GM19025 (cell line): ENCODE data around the gene TMC6.

Experiments used
- ATAC-seq: cut with Tn5 transposase; IDR thresholded peaks from one replicate; pipeline ENCODE4 v1.9.1; 2021; ENCODE audit warnings: mild to moderate bottlenecking, low read depth, moderate library complexity; ENCODE audit not compliant: unreplicated experiment

TMC6 gene

DNA sequence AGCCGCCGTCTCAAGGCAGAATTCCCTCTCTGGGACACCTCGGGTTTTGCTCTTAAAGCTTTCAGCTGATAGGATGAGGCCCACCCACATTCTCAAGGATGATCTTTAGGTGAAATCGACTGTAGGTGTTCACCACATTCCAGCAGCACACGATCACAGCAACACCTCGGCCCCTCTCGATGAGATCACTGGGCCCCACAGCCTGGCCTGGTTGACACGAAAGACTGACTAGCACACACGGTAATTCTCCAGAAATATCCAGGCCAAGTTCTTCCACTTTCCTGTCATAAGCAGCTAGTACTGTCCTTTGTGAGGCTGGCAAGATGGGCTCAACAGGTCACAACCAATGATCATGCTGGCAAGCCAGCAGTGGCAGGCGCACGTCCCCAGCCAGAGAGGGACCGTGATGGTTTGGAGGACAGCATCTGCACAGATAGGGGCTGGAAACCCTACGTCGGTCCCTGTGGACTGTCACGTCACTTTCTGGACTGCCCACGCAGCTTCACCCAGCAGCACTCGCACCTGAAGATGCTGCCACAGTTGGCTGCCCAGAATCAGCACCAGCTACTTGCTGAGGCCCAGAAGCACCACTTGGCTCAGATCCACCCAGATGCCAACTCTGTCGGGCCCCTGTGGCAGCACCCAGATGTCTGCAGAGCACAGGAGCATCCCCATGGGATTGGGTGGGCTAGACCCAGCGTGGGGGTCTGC is 17.4 kb downstream of the TMC6 start:
- no peak for ATAC-seq

DNA sequence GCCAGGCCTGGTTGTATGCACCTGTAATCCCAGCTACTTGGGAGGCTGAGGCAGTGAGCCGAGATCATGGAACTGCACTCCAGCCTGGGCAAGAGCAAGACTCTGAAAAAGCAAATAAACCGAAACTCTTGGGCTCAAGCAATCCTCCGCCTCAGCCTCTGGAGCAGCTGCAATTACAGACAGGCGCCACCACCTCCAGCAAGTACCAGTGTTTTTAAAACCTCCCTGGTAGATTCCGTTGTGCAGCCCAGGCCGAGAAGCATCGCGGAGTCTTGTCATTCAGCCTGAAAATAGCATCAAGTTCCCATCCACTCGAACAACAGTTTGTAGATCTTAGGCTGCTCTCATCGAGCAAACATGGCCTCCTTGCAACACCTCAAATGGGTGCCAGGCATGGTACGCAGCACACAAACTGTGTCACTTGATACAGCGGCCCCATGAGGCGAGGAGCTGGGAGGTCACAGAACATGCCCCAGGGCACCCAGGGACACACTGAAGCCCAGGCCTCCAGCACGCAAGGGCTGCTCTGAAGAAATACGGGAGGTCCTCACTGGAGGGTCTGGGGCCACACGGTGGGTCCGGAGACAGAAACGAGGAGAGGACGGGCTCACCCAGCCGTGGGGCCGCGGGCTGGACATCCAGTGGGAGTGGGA is 18.1 kb downstream of the TMC6 start:
- ATAC-seq: no peak

DNA sequence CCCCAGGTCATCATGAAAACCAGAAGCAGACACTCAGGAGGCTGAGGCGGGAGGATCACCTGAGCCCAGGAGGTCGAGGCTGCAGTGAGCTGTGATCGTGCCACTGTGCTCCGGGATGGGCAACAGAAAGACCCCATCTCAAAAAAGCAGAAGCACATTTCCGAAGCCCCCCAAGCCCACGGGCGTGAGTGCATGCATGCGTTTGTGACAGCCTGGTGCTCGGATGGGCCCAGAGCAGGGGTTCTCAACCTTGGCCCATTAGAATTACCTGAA is 19.1 kb downstream of the TMC6 start:
- no peak for ATAC-seq

DNA sequence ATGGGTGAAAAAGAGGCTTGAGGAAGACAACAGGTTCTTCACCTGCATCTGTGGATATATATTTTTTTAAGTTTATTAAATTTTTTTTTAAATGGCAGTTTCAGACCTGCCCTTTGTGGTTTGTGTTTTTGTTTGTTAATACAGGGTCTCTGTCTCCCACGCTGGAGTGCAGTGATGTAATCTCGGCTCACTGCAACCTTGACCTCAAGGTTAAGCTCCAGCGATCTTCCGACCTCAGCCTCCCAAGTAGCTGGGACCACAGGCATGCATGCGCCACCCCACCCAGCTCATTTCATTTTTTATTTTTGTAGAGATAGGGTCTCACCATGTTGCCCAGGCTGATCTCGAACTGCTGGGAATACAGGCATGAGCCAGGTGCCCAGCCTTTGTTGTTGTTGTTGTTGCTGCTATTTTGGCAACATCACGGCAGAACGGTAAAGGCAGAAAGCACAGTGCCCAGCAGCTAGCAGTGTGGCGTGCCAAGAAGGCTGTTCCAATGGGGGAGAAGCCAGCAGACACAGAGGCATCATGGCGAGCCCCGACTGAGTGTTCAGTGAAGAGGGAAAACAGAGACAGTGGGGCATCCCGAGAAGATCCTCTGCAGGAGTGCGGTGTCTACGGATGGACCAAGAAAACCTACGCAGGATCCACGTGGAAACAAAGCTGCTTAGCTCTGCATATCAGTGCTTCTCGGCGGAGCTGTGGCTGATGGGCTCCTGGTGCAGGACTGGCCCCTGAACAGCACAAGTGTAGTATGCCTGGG is 19.6 kb downstream of the TMC6 start:
- ATAC-seq: no peak

DNA sequence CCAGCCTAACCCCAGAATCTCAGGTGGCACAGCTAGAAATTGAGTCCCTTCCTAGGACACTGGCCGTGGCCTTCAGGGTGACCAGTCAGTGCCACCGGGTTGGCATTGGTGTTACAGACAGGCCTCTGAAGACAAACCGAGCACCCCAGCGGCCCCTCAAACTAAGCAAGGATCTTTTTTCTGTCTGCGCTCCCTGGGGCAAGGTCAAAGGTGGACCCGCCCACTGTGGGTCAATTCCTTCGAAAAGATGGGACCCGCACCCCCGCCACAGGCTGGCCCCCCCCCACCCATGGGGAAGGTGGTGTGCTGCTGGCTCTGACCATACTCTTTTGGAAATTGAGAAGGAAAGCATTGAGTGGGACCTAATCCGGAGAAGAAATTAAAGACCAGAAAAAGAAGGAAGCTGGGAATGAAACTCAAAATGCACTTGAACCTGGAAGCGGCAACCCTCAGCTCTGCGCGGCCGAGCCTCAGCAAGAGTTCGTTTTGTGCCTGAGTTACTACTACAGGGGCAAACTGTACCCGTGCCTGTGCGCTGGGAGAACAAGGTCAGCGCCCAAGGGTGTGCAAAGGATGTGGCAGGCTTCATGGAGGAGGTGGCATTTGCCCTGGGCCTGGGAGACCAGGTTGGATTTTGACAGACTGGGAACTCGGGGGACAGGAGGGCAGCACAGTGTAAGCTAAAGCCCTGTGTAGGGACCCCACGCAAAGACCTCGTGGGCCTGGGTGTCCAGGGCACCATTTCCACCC is 20.4 kb downstream of the TMC6 start:
- ATAC-seq: no peak

DNA sequence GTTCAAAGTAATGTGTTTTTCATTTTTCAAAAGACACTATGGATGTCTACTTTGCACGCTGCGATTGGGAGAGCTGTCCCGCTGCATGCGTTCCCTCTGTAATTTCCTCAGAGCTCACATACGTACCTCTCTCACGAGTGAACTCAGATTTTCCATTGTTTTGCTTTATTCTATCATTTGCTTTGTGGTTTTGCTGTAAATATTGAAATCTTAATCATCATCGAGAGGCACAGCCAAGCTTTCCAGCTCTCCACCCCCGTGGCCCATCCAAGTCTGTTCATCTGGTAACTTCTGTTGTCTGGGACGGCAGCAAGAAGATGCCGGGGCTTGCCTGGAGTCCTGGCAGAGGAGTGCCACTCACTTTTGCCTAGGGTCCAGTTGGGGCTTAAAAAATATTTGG is 21.1 kb downstream of the TMC6 start:
- no peak for ATAC-seq

DNA sequence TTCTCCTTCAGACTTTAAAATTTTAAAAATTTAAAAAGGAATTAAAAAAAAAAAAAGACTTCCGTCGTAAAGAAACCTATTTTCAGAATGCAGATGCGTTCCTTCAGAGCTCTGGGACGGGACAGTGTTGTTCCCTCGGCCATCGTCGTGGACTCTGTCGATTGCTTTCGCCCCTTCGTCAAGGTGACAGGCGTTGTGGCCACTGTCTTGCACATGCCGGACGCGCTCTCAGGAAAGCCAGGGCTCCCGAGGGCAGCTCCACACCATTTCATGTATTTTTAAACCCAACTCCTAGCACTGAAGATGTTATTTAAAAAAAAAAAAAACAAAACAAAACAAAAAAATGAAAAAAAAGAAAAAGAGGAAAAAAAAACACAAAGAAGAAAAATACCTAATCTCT is 22.3 kb downstream of the TMC6 start:
- no peak for ATAC-seq

DNA sequence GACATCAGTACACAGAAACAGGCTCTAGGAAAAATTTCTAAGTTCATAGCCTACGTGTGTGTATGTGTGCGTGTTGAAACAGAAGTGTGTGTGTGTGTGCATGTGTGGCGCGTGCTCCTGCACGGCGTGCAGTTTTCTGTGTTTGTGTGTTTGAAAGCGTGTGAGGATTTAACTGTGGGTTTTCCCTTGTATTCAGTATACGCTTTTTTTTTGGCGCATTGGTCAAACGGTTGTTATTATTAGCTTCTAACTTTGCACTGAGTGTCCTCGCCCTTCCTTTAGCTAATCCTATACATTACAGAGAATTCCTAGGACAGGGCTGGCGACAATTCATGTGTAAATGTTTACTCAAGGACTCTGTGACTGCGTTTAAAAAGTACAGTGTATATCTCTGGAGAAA is 23.0 kb downstream of the TMC6 start:
- ATAC-seq: no peak

DNA sequence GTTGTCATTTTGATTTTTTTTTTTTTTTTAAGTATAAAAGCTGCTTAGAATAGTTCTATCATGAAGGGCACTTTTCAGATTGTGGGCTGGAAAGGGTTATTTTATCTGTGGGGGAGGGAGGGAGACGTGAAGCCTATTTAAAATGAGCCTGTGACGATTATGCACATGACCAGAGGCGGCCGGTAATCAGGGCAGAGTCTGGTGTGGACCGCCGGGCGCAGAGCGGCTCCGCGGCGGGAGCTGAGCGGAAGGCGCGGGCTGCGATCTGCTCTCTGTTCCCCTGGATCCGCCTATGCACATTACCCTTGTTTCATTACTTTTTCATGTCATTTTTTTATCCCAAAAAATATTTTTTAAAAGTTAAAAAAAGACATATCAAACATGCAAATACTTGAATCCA is 23.5 kb downstream of the TMC6 start:
- ATAC-seq: no peak

DNA sequence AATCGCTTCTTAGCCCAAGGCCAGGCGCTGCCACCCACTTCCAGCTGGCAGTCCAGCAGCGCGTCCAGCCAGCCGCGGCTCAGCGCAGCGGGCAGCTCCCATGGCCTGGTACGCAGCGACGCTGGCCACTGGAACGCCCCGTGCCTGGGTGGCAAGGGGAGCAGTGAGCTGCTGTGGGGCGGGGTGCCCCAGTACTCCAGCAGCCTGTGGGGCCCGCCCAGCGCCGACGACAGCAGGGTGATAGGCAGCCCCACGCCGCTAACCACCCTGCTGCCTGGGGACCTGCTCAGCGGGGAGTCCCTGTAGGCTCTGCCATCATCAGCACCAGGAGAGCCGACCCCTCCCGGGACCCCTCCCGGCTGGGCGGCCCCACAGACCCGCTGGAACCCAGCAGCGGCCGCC is 24.0 kb downstream of the TMC6 start:
- no peak for ATAC-seq

DNA sequence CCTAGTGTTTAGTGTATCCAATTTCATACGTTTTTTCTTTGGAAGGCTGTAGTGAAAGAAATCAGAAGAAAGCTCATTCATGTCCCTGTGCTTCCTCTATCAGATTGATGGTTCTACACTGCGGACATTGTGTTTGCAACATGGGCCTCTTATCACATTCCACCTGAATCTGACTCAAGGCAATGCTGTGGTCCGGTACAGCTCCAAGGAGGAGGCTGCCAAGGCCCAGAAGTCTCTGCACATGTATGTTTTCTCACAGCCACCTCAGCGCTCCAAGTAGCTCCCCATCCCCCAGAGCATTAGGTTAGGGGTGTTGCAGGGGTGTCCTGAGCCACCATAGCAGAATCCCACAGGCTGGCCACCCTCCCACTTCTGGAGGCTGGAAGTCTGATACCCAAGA is 25.2 kb downstream of the TMC6 start:
- ATAC-seq: no peak

DNA sequence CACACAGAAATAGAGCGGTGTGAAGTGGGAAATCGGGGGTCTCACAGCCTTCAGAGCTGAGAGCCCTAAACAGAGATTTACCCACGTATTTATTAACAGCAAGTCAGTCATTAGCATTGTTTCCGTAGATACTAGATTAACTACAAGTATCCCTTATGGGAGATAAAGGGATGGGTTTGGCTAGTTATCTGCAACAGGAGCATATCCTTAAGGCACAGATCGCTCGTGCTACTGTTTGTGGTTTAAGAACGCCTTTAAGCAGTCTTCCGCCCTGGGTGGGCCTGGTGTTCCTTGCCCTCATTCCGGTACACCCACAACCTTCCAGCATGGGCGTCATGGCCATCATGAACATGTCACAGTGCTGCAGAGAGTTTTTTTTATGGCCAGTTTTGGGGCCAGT is 27.0 kb downstream of the TMC6 start:
- no peak for ATAC-seq

DNA sequence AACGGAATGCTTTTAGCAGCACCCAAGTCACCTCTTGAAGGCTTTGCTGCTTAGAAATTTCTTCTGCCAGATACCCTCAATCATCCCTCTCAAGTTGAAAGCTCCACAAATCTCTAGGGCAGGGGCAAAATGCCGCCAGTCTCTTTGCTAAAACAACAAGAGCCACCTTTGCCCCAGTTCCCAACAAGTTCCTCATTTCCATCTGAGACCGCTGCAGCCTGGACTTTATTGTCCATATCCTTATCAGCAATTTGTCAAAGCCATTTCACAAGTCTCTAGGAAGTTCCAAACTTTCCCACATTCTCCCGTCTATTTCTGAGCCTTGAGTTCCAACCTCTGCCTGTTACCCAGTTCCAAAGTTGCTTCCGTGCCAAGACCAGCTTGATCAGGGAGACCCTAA is 27.4 kb downstream of the TMC6 start:
- ATAC-seq: no peak

DNA sequence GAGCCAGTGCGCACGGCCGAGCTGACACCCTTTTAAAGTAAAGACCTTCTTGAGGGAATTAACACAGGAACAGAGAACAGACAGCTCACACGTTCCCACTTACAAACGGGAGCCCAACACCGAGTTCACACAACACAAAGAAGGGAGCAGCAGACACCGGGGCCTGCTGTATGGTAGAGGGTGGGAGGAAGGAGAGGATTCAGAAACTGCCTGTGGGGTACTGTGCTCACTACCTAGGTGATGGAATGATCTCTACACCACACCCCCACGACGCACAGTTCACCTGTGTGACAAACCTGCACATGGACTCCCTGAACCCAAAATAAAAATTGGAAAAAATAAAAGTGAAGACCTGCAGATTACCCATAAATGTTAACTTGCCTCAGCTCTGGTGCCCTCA is 32.5 kb downstream of the TMC6 start:
- ATAC-seq: no peak

DNA sequence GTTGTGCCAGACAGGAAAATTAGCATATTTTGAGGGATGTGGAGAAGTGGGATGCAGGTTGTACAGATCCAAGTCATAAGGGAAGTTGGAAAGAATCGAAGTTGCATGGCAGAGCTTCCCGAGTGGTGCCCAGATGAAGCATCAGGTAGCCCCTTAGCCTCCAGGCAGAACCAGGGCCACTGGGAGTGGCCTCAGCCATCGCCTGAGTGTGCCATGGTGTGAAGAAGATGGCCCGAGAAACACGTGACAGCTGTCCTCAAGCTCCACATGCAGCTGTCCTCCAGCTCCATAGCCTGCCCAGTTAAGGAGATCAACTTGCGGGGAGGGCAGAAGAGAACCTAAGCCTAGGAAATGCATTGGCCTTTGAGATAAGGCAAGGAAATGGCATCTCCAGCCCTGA is 33.5 kb downstream of the TMC6 start:
- ATAC-seq: no peak

DNA sequence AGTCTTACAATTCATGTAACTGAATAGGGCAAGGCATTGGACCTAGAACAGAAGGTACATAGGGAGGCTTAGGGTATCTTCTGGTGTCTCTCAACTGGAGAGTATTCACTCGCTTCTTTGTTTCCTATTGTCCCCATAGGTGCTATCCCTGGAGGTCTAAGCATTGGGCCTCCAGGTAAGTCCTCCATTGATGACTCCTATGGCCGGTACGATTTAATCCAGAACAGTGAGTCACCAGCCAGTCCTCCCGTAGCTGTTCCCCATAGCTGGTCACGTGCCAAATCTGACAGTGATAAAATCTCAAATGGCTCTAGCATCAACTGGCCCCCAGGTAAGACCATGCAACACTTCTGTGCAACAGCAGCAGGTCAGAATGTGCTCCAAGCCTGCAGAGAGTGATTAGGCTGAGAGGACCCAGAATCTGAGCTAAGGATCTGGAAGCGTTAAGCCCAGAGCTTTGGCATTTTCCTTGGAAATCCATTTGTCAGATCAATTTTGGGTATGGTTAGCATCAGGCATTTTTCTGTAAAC is 35.7 kb downstream of the TMC6 start:
- no peak for ATAC-seq

DNA sequence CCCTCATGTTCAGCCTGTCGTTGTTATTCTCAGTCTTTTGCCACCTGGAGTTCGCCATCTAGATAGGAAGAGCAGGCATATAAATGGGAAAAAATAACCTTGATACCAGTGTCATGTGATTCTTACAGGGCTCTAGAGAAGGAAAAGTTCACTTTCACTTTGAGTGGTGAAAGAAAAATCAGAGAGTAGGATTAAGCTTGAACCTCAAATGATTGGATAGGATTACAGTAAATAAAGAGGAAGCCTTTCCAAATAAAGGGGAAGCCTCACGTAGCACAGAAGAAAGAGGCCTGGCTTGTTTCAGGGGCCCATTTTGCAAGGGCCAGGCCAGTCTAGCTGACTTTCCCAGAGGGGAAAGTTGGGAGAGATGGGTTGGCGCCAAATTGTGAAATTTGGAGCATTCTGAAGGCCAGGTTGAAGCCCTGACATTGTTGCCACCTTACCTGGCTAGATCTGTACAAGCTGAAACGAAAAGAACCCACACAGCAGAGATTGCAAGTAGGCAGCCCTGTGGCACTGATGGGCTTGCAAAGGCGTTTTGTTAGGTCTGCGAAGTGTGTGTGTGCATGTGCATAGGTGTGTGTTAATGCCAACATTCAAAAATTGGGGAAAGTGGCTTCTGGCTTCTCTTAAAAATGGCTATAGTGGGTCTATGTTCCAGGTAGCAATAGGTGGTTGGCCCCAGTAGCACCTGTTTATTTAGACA is 38.8 kb downstream of the TMC6 start:
- no peak for ATAC-seq

DNA sequence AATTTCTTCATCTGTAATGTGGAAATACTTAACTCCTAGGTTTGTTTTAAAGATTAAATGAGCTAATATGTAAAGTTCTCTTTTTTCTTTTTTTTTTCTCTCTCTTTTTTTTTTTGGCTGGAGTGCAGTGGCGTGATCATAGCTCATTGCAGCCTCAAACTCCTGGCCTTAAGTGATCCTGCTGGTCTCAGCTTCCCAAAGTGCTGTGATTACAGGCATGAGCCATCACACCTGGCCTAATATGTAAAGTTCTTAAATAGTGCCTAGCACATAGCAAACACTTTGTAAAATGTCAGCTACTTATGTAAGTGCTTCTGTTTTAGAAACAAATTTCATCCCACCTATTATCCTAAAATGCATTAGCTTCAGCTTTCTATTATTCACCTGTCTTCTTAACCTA is 40.0 kb downstream of the TMC6 start:
- ATAC-seq: no peak

DNA sequence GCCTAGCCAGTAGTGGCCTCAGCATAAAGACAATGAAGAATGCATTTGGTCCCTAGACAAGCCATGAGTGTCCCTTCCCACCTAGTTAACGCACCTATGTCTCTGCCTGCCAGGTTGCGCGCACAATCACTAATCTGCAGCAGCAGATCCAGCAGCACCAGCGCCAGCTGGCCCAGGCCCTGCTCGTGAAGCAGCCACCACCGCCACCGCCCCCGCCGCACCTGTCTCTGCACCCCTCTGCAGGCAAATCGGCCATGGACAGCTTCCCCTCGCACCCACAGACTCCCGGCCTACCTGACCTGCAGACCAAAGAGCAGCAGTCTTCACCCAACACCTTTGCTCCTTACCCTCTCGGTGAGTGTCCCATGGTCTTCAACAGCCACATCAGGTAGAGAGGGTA is 41.8 kb downstream of the TMC6 start:
- ATAC-seq: no peak

DNA sequence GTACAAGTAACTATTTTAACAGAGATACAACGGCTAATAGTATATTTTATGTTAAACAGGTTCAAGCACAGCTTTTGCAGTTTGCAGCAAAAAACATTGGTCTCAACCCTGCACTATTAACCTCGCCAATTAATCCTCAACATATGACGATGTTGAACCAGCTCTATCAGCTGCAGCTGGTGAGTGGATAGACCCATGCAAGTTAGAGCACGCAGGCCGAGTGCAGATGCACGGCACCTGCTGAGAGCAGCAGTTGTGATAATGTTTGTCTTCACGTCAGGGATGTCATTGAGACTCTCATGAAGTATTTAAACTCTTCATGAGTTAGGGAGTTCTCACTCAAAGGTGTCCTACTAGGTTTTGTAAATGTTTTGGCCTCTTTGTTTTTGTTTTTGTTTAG is 45.6 kb downstream of the TMC6 start:
- no peak for ATAC-seq
